Testis (tissue), 2 donors: Measurements from ENCODE around the gene POU1F1.

Experiments
- POLR2A ChIP-seq: fragments of 450-650 bp; IDR thresholded peaks from one replicate; pipeline ENCODE4 v1.6.1; 2017; ENCODE audit warnings: antibody characterized with exemption, mild to moderate bottlenecking, moderate library complexity
- TF ChIP-seq, protein P1 (sequence below), 3 experiments: fragments of 450-650 bp in 2 of 3; fragments of 200-600 bp in 1 of 3; sonication (generic) in 1 of 3; IDR thresholded peaks; one replicate each; pipeline ENCODE4 v1.5.1; 2016 to 2019; ENCODE audit warnings: antibody characterized with exemption in 3 of 3, mild to moderate bottlenecking in 2 of 3, moderate library complexity in 1 of 3

- TF ChIP-seq, protein P1, sequence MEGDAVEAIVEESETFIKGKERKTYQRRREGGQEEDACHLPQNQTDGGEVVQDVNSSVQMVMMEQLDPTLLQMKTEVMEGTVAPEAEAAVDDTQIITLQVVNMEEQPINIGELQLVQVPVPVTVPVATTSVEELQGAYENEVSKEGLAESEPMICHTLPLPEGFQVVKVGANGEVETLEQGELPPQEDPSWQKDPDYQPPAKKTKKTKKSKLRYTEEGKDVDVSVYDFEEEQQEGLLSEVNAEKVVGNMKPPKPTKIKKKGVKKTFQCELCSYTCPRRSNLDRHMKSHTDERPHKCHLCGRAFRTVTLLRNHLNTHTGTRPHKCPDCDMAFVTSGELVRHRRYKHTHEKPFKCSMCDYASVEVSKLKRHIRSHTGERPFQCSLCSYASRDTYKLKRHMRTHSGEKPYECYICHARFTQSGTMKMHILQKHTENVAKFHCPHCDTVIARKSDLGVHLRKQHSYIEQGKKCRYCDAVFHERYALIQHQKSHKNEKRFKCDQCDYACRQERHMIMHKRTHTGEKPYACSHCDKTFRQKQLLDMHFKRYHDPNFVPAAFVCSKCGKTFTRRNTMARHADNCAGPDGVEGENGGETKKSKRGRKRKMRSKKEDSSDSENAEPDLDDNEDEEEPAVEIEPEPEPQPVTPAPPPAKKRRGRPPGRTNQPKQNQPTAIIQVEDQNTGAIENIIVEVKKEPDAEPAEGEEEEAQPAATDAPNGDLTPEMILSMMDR (IDR thresholded peaks at IDR 0.05): no peak
- TF ChIP-seq POLR2A: no peak
Measured at GRCh38 chr3:87309601-87310000, 33.2 kb upstream of the POU1F1 start.
